Activated CD4-positive, alpha-beta T cell treated with anti-CD3 and anti-CD28 coated beads for 24 hours (primary cell): ENCODE data around the gene GPR153.

ENCODE experiments used
- DNase-seq, 2 donors: peaks; one replicate each; pipeline ENCODE4 v3.0.0-alpha.2; 2020; ENCODE audit warnings: low read depth in 2 of 2

Gene GPR153

DNA sequence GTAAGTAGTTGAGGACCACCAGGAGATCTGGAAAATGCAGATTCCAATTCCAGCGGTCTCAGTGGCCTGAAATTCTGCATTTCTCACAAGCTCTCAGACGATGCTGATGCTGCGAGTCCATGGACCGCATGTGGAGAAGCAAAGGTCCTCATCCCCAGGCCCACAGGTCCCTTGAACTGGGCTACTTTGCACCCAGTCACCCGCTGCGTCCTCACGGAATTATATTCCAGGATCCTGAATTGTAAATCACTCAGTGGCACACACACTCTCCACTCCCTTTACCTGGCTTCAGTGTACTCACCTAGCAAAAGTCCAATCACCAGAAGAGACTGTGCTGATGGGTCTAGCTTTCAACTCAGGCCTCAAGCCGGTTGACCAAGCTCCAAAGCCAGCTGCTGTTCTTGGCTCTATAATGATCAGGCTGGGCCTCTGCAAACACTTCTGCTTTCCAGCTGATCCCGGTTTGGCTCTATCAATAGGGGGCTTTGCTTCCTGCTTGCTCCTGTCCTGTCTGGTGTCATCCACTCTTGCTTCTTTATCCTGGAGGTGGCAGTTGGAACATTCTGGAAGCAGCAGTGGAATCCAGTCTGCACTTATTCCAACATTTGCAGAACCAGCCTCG is 60.6 kb downstream of the GPR153 start:
- no peak for DNase-seq

DNA sequence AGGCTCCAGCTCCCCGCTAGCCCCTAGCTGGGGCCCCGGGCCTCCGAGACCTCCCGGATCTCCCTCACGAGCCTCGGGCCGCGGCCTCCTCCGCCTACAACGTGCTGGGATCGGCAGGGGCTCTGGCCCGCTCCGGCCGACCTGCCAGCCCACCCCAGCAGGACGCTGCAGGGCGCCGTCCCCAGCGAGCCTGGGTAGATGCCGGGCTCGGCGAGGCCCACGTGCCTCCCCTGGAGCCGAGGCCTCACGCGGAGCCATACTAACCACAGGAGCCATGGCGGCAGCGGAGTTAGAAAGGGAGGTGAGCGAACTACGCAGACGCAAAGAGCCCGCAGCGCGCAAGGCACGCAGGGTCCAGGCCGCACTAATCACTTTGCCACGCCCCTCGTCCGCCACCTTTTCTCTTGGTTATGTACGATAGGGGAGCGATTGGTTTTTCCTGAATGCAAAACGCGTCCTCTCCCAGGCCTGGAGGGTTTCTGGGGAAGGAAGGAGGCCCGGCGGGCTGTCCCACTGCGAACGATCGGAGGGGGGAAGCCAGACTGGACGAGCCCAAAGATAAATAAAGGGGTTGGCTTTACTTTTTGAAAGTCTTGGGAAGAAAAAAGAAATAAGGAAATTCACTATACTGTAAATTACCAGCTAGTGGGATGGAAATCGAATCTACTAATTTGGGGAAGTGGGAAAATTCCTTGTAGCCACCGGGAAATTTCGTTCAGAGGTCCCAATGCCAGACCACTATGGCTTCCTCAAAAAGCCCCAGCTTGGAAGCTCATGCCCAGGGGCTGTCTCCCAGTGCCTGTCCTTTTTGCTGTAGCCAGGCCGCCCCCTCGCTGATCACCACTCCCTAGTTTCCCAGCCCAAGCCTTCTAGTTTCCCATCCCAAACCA is 61.4 kb downstream of the GPR153 start, which contains the start of gene RPL22:
RPL22 (minus strand) TSS at position 298 of the 890 bp plus-strand sequence; CDS start at position 276, 22 bp downstream.
- peak; percentile 95 to 97 for DNase-seq

DNA sequence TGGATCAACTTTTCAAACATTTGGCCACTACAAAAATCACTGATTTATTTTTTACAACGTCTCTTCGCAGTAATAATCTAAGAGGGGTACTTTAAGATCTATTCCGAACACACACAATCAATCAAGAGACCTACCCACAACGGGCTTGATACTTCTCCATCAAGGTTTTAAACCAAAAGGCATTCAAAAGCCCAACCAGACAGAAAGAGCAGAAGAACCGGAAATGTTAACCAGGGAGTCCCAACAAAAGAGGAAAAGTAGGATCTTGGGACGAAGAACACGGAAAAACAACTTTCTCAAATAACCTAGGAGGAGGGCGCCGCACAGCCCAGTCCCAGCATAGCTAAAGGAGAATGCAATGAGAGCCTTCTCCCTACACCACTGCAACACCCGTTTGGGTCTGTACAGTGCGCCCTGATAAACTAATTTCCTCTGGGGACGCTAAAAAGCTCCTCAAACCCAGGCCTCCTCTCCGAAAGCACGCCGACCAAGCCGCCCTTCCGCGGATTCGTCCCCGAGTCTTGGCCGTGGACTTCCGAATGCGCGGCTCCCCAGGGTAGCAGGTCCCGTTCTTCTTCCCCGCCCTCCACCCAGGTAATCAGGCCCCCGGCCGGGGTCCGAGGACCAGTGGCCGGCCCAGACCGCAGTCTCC is 62.1 kb downstream of the GPR153 start:
- no peak for DNase-seq

DNA sequence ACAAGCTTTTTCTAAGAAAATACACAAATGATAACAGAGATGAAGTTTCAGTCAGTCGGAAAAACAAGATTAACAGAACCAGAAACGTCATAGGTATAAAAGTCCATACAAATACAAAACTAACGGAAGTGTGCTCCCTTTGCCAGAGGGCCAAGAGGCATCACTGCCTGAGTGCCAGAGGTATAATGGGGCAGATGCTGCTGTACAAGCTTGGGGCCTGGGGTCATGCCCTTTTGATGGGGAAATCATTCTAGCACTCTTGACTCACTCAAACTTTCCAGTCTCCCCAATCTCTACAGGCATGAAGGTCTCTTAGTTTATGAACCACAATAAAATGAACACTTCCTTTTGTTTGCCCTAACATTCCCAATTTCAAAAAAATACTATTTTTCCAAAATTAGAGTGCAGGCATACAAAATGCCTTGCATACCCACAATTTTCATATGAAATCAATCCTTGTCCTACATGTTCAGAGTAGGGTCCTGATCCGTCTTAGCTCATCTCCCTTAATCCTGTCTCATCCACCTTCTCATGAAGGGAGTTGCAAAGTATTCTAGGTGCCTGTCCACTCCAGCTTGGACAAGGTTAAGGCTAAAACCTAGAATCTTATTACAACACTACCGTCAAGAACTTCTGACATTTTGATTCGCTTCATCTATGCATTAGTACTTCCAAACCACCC is 63.0 kb downstream of the GPR153 start:
- DNase-seq = no peak
